GM18907 (cell line): ENCODE data around the gene EHMT1.
"Not testable (repeated sequence)": the region's sequence is repeated elsewhere in the genome, so short reads cannot be mapped to it uniquely, and the experiment has no call there.

Experiments used
- ATAC-seq: cut with Tn5 transposase; IDR thresholded peaks from one replicate; pipeline ENCODE4 v1.9.1; 2021; ENCODE audit warnings: mild to moderate bottlenecking, moderate library complexity; ENCODE audit not compliant: unreplicated experiment

Gene EHMT1

DNA sequence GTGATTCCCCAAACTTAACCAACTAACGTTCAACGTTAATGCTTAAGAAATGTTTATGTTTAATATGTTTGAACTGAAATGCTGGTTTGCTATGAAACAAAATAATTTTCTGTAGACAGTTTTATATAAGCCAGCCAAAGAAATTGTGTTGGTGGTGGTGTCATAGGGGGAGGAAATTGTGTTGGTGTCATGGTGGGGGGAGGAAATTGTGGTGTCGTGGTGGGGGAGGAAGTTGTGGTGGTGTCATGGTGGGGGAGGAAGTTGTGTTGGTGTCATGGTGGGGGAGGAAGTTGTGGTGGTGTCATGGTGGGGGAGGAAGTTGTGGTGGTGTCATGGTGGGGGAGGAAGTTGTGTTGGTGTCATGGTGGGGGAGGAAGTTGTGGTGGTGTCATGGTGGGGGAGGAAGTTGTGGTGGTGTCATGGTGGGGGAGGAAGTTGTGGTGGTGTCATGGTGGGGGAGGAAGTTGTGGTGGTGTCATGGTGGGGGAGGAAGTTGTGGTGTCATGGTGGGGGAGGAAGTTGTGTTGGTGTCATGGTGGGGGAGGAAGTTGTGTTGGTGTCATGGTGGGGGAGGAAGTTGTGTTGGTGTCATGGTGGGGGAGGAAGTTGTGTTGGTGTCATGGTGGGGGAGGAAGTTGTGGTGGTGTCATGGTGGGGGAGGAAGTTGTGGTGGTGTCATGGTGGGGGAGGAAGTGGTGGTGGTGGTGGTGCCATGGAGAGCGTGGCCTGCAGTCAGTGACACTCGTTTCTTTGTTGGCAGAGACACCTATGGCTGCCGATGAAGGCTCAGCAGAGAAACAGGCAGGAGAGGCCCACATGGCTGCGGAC is 97.3 kb downstream of the EHMT1 start:
- not testable (repeated sequence) for ATAC-seq

DNA sequence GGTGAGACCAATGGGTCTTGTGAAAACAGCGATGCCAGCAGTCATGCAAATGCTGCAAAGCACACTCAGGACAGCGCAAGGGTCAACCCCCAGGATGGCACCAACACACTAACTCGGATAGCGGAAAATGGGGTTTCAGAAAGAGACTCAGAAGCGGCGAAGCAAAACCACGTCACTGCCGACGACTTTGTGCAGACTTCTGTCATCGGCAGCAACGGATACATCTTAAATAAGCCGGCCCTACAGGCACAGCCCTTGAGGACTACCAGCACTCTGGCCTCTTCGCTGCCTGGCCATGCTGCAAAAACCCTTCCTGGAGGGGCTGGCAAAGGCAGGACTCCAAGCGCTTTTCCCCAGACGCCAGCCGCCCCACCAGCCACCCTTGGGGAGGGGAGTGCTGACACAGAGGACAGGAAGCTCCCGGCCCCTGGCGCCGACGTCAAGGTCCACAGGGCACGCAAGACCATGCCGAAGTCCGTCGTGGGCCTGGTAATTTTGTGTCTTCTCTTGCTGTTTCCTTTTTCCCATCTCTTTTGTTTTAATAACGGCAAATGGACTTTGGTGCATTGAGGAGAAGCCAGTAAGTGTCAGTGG is 98.0 kb downstream of the EHMT1 start:
- ATAC-seq = no peak

DNA sequence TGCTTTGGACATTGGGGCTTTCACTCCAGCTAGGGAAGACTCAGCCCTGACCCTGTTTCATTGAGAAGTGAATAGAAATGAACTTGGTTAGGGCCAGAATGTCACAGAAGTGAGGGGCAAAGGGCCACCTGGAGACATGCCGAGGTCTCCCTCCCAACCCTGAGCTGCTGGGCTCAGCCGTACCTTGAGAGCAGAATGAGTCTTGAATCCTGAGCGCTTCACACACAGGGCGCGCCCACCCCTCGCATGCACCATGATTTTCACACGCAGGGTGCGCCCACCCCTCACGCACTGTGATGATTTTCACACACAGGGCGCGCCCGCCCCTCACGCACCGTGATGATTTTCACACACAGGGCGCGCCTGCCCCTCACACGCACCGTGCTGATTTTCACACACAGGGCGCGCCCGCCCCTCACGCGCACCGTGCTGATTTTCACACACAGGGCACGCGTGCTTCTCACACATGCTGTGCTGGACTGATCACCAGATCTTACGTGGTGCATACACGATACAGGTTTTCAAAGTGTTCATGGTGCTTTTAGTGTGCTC is 99.0 kb downstream of the EHMT1 start:
- ATAC-seq = no peak

DNA sequence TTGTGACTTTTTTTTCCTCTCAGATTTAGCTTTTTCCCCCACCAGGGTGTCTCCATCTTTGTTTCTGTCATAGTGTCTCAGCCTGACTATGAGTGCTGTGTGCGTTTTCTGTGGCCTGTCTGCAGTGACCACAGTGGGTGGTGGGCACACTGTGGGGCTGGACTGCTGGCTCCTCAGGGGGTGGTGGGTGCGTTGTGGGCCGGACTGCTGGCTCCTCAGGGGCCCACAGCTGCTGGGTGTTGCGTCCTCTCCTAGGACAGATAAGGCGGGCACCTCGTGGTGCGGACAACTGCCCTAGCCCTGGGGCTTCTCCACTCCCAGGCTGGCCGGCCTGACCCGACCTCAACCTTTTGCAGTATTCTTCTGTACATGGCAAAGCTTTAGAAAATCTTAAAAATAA is 100.4 kb downstream of the EHMT1 start:
- no peak for ATAC-seq

DNA sequence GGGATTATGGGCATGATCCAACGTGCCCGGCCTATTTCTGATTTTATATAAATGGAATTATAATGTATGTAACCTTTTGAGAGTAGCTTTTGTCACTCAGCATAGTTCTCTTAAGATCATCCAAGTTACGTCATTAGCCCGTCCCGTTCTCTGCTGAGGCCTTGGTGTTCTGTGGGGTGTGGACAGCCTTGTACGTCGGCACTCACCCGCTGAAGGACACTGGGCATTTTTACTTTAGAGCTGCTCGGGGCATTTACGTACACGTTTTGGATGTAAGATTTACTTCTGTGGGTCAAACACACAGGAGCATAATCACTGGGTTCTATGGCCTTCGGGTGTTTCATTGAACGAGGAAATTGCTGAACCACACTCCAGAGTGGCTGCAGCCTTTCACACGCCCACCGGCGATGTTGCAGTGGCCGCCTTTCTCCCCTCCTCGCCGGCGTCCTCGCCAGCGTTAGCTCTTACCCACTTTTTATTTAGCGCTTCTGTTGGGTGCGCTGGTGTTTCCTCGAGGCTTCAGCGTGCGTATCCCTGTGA is 101.8 kb downstream of the EHMT1 start:
- no peak for ATAC-seq

DNA sequence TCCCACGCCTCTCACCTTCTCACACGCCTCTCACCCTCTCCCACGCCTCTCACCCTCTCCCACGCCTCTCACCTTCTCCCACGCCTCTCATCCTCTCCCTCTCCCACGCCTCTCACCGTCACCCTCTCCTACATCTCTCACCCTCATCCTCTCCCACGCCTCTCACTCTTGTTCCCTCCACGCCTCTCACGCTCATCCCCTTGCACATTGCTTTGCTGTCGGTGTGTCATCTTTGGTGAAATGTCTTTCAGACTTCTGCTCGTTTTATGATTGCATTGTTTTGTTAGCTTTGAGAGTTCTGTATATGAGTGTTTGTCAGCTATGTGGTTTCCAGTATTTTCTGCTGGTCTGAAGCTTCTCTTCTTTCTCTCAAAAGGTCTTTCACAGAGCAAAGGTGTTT is 102.7 kb downstream of the EHMT1 start:
- no peak for ATAC-seq

DNA sequence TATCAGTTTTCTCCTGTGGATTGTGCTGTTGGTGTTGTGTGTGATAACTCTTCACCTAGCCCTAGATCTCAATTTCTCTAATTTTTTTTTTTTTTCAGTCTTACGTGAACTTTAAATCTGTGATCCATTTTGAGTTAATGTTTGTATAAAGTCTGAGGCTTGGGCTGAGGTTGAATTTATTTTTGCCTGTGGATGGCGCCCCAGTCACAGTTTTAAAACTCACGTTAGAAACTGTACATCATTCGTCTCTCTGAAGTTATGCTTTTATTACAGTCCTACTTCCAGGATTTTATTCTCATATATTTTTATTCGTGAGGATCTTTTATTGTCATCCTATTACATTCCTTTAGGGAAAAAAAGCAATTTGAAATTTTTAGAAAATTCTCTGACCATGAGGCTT is 103.1 kb downstream of the EHMT1 start:
- no peak for ATAC-seq

DNA sequence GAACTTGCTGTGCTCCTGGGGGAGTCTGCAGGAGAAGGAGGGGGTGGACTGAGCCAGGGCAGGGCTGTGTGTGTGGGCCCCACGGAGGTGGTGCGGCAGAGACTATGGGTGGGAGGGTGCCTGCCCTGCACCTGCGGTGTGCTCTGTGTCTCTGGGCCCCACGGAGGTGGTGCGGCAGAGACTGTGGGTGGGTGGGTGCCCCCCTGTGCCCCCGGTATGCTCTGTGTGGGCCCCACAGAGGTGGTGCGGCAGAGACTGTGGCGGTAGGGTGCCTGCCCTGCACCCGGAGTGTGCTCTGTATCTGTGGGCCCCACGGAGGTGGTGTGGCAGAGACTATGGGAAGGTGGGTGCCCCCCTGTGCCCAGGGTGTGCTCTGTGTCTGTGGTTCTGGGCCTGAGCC is 103.7 kb downstream of the EHMT1 start:
- no peak for ATAC-seq

DNA sequence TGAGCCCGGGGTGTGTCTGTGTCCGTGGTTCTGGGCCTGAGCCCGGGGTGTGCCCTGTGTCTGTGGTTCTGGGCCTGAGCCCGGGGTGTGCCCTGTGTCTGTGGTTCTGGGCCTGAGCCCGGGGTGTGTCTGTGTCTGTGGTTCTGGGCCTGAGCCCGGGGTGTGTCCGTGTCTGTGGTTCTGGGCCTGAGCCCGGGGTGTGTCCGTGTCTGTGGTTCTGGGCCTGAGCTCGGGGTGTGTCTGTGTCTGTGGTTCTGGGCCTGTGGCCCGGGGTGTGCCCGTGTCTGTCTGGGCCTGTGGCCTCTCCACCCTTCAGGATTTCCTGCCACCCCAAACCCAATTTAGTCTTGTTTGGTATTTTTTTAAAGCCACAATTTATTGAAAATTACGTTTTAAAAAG is 104.6 kb downstream of the EHMT1 start:
- ATAC-seq = not testable (repeated sequence)

DNA sequence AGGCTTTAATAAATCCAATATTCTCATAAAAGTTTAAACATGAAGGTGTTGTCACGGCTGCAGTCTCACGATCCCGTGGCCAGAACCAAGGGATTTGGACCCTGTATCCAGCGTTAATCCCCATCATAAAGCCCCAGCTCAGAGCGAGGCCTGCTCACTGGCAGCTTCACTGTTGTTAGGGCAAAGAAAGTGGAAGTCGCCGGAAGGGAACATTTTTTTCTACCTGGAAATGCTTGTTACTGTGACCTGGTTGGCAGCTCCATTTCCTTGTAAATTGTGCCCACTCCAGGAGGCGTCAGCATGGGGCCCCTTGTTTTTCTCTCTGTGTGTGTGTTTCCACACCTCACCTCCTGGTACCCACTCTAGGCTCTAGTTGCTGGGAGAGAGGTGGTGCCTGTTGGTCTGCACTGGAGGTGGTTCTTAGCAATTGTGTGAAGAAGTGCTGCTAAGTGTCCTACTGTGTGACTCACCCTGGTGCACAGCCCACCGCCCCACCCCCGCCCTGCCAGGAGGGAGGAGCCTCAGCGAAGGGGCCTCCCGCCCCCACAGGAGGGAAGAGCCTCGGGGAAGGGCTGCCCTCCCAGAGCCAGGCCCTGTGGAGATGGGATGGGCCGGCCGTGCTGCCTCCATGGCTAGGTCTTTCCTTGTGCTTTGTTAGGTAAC is 105.1 kb downstream of the EHMT1 start:
- ATAC-seq = no peak

DNA sequence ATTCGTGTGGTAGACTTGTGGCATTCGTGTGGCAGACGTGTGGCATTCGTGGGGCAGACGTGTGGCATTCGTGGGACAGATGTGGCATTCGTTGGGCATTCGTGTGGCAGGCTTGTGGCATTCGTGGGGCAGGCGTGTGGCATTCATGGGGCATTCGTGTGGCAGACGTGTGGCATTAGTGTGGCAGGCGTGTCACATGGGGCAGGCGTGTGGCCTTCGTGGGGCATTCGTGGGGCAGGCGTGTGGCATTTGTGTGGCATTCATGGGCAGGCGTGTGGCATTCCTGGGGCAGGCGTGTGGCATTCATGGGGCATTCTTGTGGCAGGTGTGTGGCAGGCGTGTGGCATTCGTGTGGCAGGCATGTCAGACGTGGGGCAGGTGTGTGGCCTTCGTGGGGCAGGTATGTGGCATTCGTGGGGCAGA is 106.0 kb downstream of the EHMT1 start:
- no peak for ATAC-seq

DNA sequence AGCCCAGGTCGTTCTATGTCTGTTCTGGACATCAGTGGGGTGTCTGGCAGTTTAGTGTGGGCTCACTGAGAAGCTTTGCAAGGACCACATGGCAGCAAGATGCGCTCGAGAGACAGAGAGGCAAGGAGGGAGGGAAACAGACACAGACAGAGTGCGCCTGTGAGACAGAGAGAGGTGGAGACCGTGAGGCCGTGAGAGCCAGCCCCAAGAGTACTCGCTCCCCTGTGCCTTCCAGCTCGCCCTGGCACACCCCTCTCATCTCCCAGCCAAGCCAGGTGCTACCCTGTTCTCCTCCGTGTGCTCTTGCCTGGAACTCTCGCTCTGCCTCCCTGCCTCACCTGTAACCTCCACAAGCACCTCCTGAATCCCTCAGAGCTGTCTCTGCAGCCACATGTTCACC is 106.8 kb downstream of the EHMT1 start:
- no peak for ATAC-seq

DNA sequence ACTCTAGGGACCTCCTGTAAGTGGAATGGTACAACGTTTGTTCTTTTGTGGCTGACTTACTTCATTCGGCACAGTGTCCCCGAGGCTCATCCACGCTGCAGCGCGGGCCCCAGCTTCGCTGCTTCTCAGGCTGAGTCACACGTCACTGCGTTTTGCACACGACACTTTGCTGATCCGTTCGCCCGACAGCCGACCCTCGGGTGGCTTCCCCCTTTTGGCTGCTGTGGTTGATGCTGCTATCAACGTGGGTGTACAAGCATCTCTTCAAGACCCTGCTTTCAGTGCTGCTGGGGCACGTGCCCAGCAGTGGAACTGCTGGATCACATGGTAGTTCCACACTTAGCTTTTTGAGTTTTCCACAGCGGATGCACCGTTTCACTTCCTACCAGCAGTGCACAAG is 107.5 kb downstream of the EHMT1 start:
- ATAC-seq = peak; percentile 81

DNA sequence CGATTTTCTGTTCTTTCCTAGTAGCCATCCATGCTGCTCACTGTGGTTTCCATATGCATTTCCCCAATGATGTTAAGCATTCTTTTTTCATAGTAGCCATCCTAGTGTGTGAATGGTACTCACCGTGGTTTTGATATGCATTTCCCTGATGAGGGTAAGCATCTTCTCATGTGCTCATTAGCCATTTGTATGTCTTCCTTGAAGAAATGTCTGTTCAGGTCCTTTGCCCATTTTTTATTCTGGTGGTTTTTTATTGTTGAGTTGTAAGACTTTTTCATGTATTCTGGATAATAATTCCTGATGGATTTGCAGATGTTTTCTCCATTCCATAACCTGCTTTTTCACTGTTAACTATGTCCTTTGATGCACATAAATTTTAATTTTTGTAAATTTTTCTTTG is 108.0 kb downstream of the EHMT1 start:
- no peak for ATAC-seq

DNA sequence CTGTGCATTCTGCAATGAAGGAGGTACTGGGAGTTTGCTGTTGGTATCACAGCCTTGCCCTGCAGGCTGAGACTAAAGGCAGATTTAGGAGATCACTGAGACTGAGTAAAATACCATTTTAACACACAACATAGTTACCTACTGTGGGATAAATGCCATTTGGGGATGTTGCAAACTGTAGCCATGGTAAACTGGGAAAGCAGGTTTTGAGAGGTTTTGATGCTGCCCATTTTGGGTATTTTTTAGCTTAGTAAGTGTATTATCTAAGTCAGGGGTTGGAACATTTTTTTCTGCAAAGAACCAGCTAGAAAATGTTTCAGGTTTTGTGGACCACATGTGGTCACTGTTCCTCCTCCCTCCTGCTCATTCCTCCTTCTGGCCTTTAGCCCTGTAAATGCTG is 108.9 kb downstream of the EHMT1 start:
- no peak for ATAC-seq

DNA sequence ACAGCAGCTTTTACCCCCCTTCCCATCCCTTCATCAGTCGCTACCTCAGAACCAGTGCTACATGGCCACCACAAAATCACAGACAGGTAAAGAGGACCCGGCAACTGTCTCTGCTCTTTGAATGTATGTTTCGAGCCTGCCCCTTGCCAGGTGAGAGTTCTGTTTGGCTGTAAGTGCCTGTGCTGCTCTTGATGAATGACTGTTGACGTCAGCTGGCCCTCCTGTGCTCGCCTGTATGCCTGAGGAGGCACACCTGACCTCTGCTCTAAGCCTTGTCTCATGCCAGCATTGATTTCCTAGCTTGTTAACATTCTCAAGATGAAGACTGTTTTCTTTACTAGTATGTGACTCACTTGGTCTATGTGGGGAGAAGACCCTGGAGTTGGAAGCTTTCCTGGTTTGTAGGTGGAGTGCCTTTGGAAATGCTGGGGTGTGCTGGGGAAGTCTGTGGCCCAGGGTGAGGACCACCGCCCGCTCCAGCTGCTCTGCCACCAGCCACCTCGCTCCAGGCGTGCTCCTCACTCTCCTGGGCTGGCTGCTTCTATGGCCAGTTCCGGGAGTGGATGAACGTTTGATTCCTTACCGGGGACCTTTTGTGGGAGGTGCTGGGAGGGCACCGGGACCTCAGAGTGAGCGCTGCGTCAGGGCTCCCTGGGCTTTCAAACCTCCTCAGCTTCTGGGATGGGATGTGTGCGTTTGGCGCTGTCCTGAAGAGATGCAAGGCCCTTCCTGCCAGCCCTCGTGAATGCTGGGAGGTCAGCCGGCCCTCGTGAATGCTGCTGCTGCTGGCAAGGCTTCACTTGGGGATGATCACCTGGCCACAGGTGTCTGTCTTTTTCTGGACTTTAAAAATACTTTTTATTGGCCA is 109.9 kb downstream of the EHMT1 start:
- ATAC-seq = no peak

DNA sequence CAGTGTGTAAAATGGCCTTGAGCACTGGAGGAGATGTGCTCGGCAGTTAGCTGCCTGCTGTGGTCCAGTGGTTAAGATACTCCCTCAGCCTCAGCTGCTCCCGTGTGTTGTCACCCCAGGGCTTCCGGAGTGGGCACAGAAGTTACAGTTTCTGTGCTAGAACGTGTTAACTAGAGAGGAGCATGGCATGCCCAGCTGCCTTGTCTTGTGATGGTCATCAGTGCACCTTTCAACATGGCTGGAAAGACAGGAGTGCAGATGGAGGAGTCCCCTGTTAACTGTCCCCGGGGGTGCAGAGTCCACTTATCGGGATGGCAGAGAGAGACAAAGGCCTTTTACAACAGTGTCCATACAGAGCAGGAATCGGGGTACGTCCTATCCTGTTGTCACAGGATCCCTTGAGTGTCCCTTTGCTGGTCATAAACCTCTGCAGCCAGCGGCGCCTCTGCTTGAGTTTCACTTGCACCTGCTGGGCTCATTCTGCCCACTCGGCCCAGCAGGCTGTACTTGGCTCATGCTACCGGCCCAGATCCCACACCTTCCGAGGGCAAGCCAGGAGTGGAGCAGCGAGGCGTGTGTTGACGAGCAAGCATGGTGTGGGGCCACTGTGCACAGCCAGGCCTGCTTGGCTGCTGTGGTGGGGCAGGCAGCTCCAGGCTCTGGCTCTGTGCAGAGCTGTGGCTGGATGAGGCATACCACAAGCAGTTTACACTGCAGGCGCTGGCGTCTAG is 112.6 kb downstream of the EHMT1 start:
- no peak for ATAC-seq

DNA sequence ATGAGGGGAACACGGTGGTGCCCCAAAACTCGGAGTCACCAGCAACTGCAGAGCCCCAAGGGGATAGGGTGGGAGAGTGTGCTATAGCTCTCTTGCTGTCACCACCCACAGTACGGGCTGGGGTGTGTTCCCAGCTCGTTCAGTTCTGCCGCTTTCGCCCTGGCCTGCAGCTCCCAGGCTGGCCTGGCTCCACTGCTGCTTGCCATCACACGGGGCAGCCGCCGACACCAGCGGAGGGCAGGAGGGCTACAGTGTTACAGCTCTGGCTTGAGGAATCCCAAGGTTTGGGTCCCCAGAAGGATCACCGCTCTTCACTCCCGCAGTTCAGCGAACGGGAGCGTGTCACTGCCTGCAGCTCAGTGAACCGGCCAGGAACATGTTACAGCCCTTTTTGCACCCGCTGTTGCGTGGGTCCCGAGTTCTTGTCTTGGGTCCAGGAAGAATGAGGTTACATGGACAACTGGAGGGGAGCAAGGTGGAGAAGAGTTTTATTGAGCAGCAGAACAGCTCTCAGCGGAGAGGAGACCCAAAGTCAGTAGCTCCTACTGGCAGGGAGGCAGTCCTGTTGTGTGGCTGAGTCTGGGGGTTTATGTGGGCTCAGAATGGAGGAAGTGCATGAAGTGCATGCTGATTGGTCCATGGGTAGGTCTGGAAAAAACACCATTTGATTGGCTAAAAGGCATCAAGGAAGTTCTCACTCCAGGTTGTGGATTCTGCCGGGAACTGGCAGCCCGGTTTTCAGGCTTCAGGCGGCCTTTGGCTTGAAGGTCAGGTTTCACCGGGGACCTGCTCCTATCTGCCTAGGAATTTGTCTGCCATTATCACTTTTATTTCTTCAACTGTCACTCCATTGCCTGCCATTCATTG is 113.4 kb downstream of the EHMT1 start:
- no peak for ATAC-seq

DNA sequence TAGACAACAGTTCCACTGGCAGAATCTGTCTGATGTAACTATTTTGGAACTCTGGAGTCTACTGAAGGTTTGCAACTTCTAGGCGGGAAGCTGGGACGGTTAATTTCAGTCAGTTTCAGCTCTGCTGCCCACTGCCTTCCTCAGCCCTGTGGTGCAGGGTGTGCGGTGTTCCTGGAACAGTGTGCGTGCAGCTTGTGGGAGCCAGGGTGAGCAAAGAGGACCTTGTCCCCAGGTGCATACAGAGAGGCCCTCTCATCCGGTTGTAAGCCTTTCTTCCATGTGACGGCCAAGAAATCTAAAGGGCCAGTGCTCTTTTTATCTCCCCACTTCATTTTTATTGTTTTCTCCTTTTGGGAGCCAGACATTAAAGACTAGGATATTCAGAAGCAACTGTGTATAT is 114.6 kb downstream of the EHMT1 start:
- no peak for ATAC-seq
